Trophoblast cell (in vitro differentiated cells and primary cell): ENCODE results near the gene FANCL.

Experiments
- DNase-seq, 2 donors: peaks; one replicate each; pipeline ENCODE4 v3.0.0-alpha.2; 2016
- H2AFZ ChIP-seq: 2 replicates; pipeline ENCODE4 v1.6.1; 2013; ENCODE audit warnings: low read length, moderate library complexity, mild to moderate bottlenecking; ENCODE audit not compliant: insufficient read depth, poor library complexity
- H2AK5ac ChIP-seq: 2 replicates; pipeline ENCODE4 v1.6.1; 2013; ENCODE audit warnings: mild to moderate bottlenecking, low read length
- H2BK120ac ChIP-seq: 2 replicates; pipeline ENCODE4 v1.6.1; 2013; ENCODE audit warnings: low read length, mild to moderate bottlenecking, moderate library complexity; ENCODE audit not compliant: insufficient read depth, poor library complexity
- H2BK12ac ChIP-seq: 2 replicates; pipeline ENCODE4 v1.6.1; 2013; ENCODE audit warnings: mild to moderate bottlenecking, low read length, moderate library complexity
- H2BK5ac ChIP-seq: 2 replicates; pipeline ENCODE4 v1.6.1; 2013; ENCODE audit warnings: low read length, low read depth, moderate library complexity, mild to moderate bottlenecking; ENCODE audit not compliant: poor library complexity
- H3K14ac ChIP-seq: 2 replicates; pipeline ENCODE4 v1.6.1; 2013; ENCODE audit warnings: mild to moderate bottlenecking, low read length
- H3K18ac ChIP-seq: 2 replicates; pipeline ENCODE4 v1.6.1; 2013; ENCODE audit warnings: mild to moderate bottlenecking, low read length
- H3K23ac ChIP-seq: 2 replicates; pipeline ENCODE4 v1.6.1; 2013; ENCODE audit warnings: low read length
- H3K27ac ChIP-seq: 2 replicates; pipeline ENCODE4 v1.5.1; 2013; ENCODE audit warnings: low read depth, mild to moderate bottlenecking, inconsistent platforms, low read length, moderate library complexity
- H3K27me3 ChIP-seq: 2 replicates; pipeline ENCODE4 v1.6.1; 2013; ENCODE audit warnings: inconsistent platforms, mild to moderate bottlenecking, low read length, moderate library complexity; ENCODE audit not compliant: insufficient read depth
- H3K36me3 ChIP-seq, 2 experiments: 1 replicate in 1 of 2; 2 replicates in 1 of 2; pipeline ENCODE4 v1.6.1; 2013; ENCODE audit warnings: low read length in 2 of 2, mild to moderate bottlenecking in 2 of 2, moderate library complexity in 1 of 2; ENCODE audit not compliant: insufficient read depth in 2 of 2, control insufficient read depth in 1 of 2
- H3K4ac ChIP-seq: 2 replicates; pipeline ENCODE4 v1.6.1; 2013; ENCODE audit warnings: low read depth, mild to moderate bottlenecking, low read length, moderate library complexity
- H3K4me1 ChIP-seq, 2 experiments: 1 replicate in 1 of 2; 2 replicates in 1 of 2; pipeline ENCODE4 v1.6.1; 2013; ENCODE audit warnings: low read length in 2 of 2, mild to moderate bottlenecking in 2 of 2, moderate library complexity in 1 of 2; ENCODE audit not compliant: insufficient read depth in 2 of 2, control insufficient read depth in 1 of 2
- H3K4me2 ChIP-seq: 2 replicates; pipeline ENCODE4 v1.6.1; 2013; ENCODE audit warnings: inconsistent platforms, mild to moderate bottlenecking, low read length, moderate library complexity
- H3K4me3 ChIP-seq: 2 replicates; pipeline ENCODE4 v1.5.1; 2013; ENCODE audit warnings: mild to moderate bottlenecking, low read depth, low read length, inconsistent platforms
- H3K79me1 ChIP-seq: one replicate; pipeline ENCODE4 v1.6.1; 2013; ENCODE audit warnings: low read length
- H3K79me2 ChIP-seq: 2 replicates; pipeline ENCODE4 v1.6.1; 2013; ENCODE audit warnings: low read length, mild to moderate bottlenecking; ENCODE audit not compliant: control insufficient read depth, insufficient read depth, poor library complexity
- H3K9ac ChIP-seq: 2 replicates; pipeline ENCODE4 v1.6.1; 2013; ENCODE audit warnings: mild to moderate bottlenecking, low read length
- H3K9me3 ChIP-seq: 2 replicates; pipeline ENCODE4 v1.6.1; 2013; ENCODE audit warnings: low read depth, mild to moderate bottlenecking, control low read depth, inconsistent platforms, low read length; ENCODE audit not compliant: insufficient read depth
- H4K12ac ChIP-seq: 2 replicates; pipeline ENCODE4 v1.6.1; 2013; ENCODE audit warnings: low read depth, mild to moderate bottlenecking, low read length, moderate library complexity
- H4K8ac ChIP-seq: 2 replicates; pipeline ENCODE4 v1.6.1; 2013; ENCODE audit warnings: low read depth, mild to moderate bottlenecking, low read length, moderate library complexity
- H4K91ac ChIP-seq: one replicate; pipeline ENCODE4 v1.6.1; 2013; ENCODE audit warnings: low read depth, mild to moderate bottlenecking, low read length, moderate library complexity
- WGBS: extraction: QIAGEN DNeasy Blood & Tissue Kit; methylation state at CpG from one replicate; pipeline ENCODE4 v1.1.7; 2013; ENCODE audit warnings: missing lambda C conversion rate; ENCODE audit not compliant: insufficient read length, insufficient coverage; ENCODE audit errors: extremely low coverage; 5-methylcytosine and 5-hydroxymethylcytosine counted together

The FANCL gene

GRCh38 chr2:58271826-58272225 is 30.7 kb upstream of the FANCL start:
- H3K9ac ChIP-seq: no peak overlapping the region
- H3K4me1 ChIP-seq: no peaks in the 10 kb centered on the region
- no peak overlapping the region for H2BK5ac ChIP-seq
- no peak for DNase-seq
- no peak overlapping the region for H3K18ac ChIP-seq
- H3K36me3 ChIP-seq: no peaks in the 10 kb centered on the region
- no peak overlapping the region for H4K8ac ChIP-seq
- H4K91ac ChIP-seq: no peak overlapping the region
- no peaks in the 10 kb centered on the region for H3K79me2 ChIP-seq
- no peak overlapping the region for H2BK120ac ChIP-seq
- no peaks in the 10 kb centered on the region for H3K9me3 ChIP-seq
- H2AFZ ChIP-seq: no peak overlapping the region
- no peak overlapping the region for H3K4ac ChIP-seq
- H3K4me3 ChIP-seq: no peak overlapping the region
- H3K4me2 ChIP-seq: no peak overlapping the region
- no peak overlapping the region for H2AK5ac ChIP-seq
- no peak overlapping the region for H4K12ac ChIP-seq
- no peak overlapping the region for H3K14ac ChIP-seq
- no peak overlapping the region for H2BK12ac ChIP-seq
- no peak overlapping the region for H3K23ac ChIP-seq
- no peaks in the 10 kb centered on the region for H3K27me3 ChIP-seq
- H3K27ac ChIP-seq: no peak overlapping the region
- WGBS: no CpG with 5 or more reads among the region's 1 CpG
- H3K79me1 ChIP-seq: no peaks in the 10 kb centered on the region

GRCh38 chr2:58268685-58269084 is 27.6 kb upstream of the FANCL start:
- H3K9ac ChIP-seq: no peak overlapping the region
- H3K14ac ChIP-seq: no peak overlapping the region
- H3K4me3 ChIP-seq: no peak overlapping the region
- H2AFZ ChIP-seq: no peak overlapping the region
- no peak overlapping the region for H4K91ac ChIP-seq
- no peak for DNase-seq
- no peaks in the 10 kb centered on the region for H3K79me2 ChIP-seq
- no peak overlapping the region for H3K4ac ChIP-seq
- 100% methylated on average over 2 of the region's 4 CpGs for WGBS
- H3K9me3 ChIP-seq: no peaks in the 10 kb centered on the region
- H3K27ac ChIP-seq: no peak overlapping the region
- no peak overlapping the region for H2BK120ac ChIP-seq
- H4K8ac ChIP-seq: no peak overlapping the region
- H3K4me1 ChIP-seq: no peaks in the 10 kb centered on the region
- no peak overlapping the region for H2AK5ac ChIP-seq
- no peak overlapping the region for H3K4me2 ChIP-seq
- H3K27me3 ChIP-seq: no peaks in the 10 kb centered on the region
- H3K23ac ChIP-seq: no peak overlapping the region
- no peaks in the 10 kb centered on the region for H3K79me1 ChIP-seq
- no peak overlapping the region for H2BK5ac ChIP-seq
- no peak overlapping the region for H3K18ac ChIP-seq
- no peak overlapping the region for H2BK12ac ChIP-seq
- H4K12ac ChIP-seq: no peak overlapping the region
- no peaks in the 10 kb centered on the region for H3K36me3 ChIP-seq

- DNase-seq: peak in 1 of 2 donors; percentile 37
- H3K18ac ChIP-seq: no peak overlapping the region
Measured at GRCh38 chr2:58266211-58266610, 25.1 kb upstream of the FANCL start.

GRCh38 chr2:58261209-58261608 is 20.1 kb upstream of the FANCL start:
- H3K27ac ChIP-seq: no peak overlapping the region
- no peaks in the 10 kb centered on the region for H3K79me2 ChIP-seq
- DNase-seq: no peak
- H4K12ac ChIP-seq: no peak overlapping the region
- H3K9ac ChIP-seq: no peak overlapping the region
- H3K23ac ChIP-seq: no peak overlapping the region
- H3K9me3 ChIP-seq: no peaks in the 10 kb centered on the region
- no peak overlapping the region for H4K8ac ChIP-seq
- H2AFZ ChIP-seq: no peak overlapping the region
- H2BK12ac ChIP-seq: no peak overlapping the region
- no peak overlapping the region for H4K91ac ChIP-seq
- no peak overlapping the region for H3K18ac ChIP-seq
- WGBS: no CpG with 5 or more reads among the region's 1 CpG
- H3K4ac ChIP-seq: no peak overlapping the region
- no peaks in the 10 kb centered on the region for H3K27me3 ChIP-seq
- H3K4me2 ChIP-seq: no peak overlapping the region
- H3K14ac ChIP-seq: no peak overlapping the region
- H2BK120ac ChIP-seq: no peak overlapping the region
- H3K36me3 ChIP-seq: no peaks in the 10 kb centered on the region
- H2BK5ac ChIP-seq: no peak overlapping the region
- no peaks in the 10 kb centered on the region for H3K4me1 ChIP-seq
- no peak overlapping the region for H2AK5ac ChIP-seq
- no peaks in the 10 kb centered on the region for H3K79me1 ChIP-seq
- no peak overlapping the region for H3K4me3 ChIP-seq

More at GRCh38 chr2:58266211-58266610, 25.1 kb upstream of the FANCL start:
- H3K4me3 ChIP-seq: no peak overlapping the region
- no peak overlapping the region for H3K4me2 ChIP-seq
- no peak overlapping the region for H4K91ac ChIP-seq
- H3K27me3 ChIP-seq: no peaks in the 10 kb centered on the region
- no peak overlapping the region for H2AFZ ChIP-seq
- WGBS: no CpG with 5 or more reads among the region's 2 CpGs
- H3K79me1 ChIP-seq: no peaks in the 10 kb centered on the region
- no peak overlapping the region for H2AK5ac ChIP-seq
- H3K23ac ChIP-seq: no peak overlapping the region
- no peak overlapping the region for H4K8ac ChIP-seq
- no peaks in the 10 kb centered on the region for H3K9me3 ChIP-seq
- no peak overlapping the region for H3K14ac ChIP-seq
- no peak overlapping the region for H3K4ac ChIP-seq
- H2BK5ac ChIP-seq: no peak overlapping the region
- H3K27ac ChIP-seq: no peak overlapping the region
- no peaks in the 10 kb centered on the region for H3K36me3 ChIP-seq
- no peak overlapping the region for H2BK12ac ChIP-seq
- no peaks in the 10 kb centered on the region for H3K79me2 ChIP-seq
- no peak overlapping the region for H2BK120ac ChIP-seq
- H4K12ac ChIP-seq: no peak overlapping the region
- H3K9ac ChIP-seq: no peak overlapping the region
- no peaks in the 10 kb centered on the region for H3K4me1 ChIP-seq
